GM12878 (cell line): ENCODE measurements around the gene SNN. TPM values are rescaled to one million over a fixed set of nuclear protein-coding genes. Genes with fewer than 3 reads are reported as not detected.

Experiments
- ATF2 ChIP-seq: IDR thresholded peaks from 2 replicates; pipeline ENCODE4 v1.6.1; 2012; ENCODE audit warnings: low read length, inconsistent platforms
- CBX3 ChIP-seq: fragments of 200-600 bp; sonication (generic); IDR thresholded peaks from 2 replicates; pipeline ENCODE4 v1.6.1; 2016; ENCODE audit warnings: low read depth, borderline replicate concordance
- CEBPB ChIP-seq, 2 experiments: fragments of 150-350 bp in 1 of 2; IDR thresholded peaks; 2 replicates each; pipeline ENCODE4 v1.6.1; 2012 to 2014; ENCODE audit warnings: low read depth in 2 of 2, low read length in 2 of 2, borderline replicate concordance in 1 of 2, inconsistent platforms in 1 of 2
- CUX1 ChIP-seq: IDR thresholded peaks from 2 replicates; pipeline ENCODE4 v1.6.1; 2012; ENCODE audit warnings: improper control_type of control experiment, low read depth, low read length; ENCODE audit not compliant: insufficient replicate concordance
- E4F1 ChIP-seq: fragments of 450-650 bp; IDR thresholded peaks from 2 replicates; pipeline ENCODE4 v1.6.1; 2018; ENCODE audit warnings: borderline replicate concordance, mild to moderate bottlenecking; ENCODE audit not compliant: partially characterized antibody
- EED ChIP-seq: sonication (generic); IDR thresholded peaks from 2 replicates; pipeline ENCODE4 v1.6.1; 2016; ENCODE audit warnings: antibody characterized with exemption, low read depth
- EP300 ChIP-seq, 2 experiments: fragments of 150-350 bp in 1 of 2; IDR thresholded peaks; 2 replicates each; pipeline ENCODE4 v1.6.1; 2011 to 2012; ENCODE audit warnings: low read depth in 2 of 2, low read length in 2 of 2, borderline replicate concordance in 1 of 2, improper control_type of control experiment in 1 of 2, inconsistent platforms in 1 of 2; ENCODE audit not compliant: control insufficient read depth in 1 of 2
- FOXM1 ChIP-seq: IDR thresholded peaks from 2 replicates; pipeline ENCODE4 v1.6.1; 2012; ENCODE audit warnings: low read depth, mild to moderate bottlenecking, inconsistent platforms, low read length, moderate library complexity
- LARP7 ChIP-seq: fragments of 450-650 bp; IDR thresholded peaks from 2 replicates; pipeline ENCODE4 v1.6.1; 2017; ENCODE audit warnings: mild to moderate bottlenecking
- PAX5 ChIP-seq: IDR thresholded peaks from 2 replicates; pipeline ENCODE4 v1.6.1; 2011; ENCODE audit warnings: low read depth, low read length, borderline replicate concordance
- RUNX3 ChIP-seq: IDR thresholded peaks from 2 replicates; pipeline ENCODE4 v1.6.1; 2012; ENCODE audit warnings: low read length, inconsistent platforms
- SPI1 ChIP-seq: IDR thresholded peaks from 2 replicates; pipeline ENCODE4 v1.6.1; 2011; ENCODE audit warnings: low read depth, mild to moderate bottlenecking, low read length, moderate library complexity, borderline replicate concordance; ENCODE audit not compliant: insufficient read depth
- ZBED1 ChIP-seq: IDR thresholded peaks from 2 replicates; pipeline ENCODE4 v1.6.1; 2016; ENCODE audit warnings: borderline replicate concordance
- polyA plus RNA-seq, 11 experiments: library from polyadenylated mRNA; depleted of rRNA in 4 of 11; unstranded in 6 of 11; stranded (reverse) in 5 of 11; fragments of >200 nt; fragmentation: Nextera tagmentation in 4 of 11; fragmentation: Illumina TruSeq in 1 of 11; extraction: Ambion mirVana in 4 of 11; extraction: Trizol in 1 of 11; gene quantifications; 1 replicate in 1 of 11; 2 replicates in 10 of 11; pipeline versions ENCODE4 v1.2.1 to v1.2.3, GENCODE V29; 2011 to 2016; ENCODE audit warnings: inconsistent platforms in 2 of 11, missing spikeins in 2 of 11, low read depth in 1 of 11
- total RNA-seq, 4 experiments: library from RNA; depleted of rRNA in 3 of 4; stranded (reverse); fragments of >200 nt in 3 of 4; fragmentation: Illumina TruSeq in 1 of 4; extraction: Trizol in 1 of 4; gene quantifications; 2 replicates each; pipeline versions ENCODE4 v1.2.1 to v1.2.3, GENCODE V29; 2013 to 2021
- TF ChIP-seq, protein P1 (sequence below): fragments of 450-650 bp; IDR thresholded peaks from 2 replicates; pipeline ENCODE4 v1.6.1; 2017; ENCODE audit warnings: low read depth, mild to moderate bottlenecking, moderate library complexity
- TF ChIP-seq, protein P2 (sequence below): fragments of 450-650 bp; conservative IDR thresholded peaks from 2 replicates; pipeline ENCODE4 v1.6.1; 2017; ENCODE audit warnings: mild to moderate bottlenecking, moderate library complexity

Gene SNN
- total and polyA plus RNA-seq, 10 of the 15 experiments (the other 5 are each of a cell fraction or from before 2014, with no cell fraction given) = 2.2 to 43.4 (median 27.8) TPM

DNA sequence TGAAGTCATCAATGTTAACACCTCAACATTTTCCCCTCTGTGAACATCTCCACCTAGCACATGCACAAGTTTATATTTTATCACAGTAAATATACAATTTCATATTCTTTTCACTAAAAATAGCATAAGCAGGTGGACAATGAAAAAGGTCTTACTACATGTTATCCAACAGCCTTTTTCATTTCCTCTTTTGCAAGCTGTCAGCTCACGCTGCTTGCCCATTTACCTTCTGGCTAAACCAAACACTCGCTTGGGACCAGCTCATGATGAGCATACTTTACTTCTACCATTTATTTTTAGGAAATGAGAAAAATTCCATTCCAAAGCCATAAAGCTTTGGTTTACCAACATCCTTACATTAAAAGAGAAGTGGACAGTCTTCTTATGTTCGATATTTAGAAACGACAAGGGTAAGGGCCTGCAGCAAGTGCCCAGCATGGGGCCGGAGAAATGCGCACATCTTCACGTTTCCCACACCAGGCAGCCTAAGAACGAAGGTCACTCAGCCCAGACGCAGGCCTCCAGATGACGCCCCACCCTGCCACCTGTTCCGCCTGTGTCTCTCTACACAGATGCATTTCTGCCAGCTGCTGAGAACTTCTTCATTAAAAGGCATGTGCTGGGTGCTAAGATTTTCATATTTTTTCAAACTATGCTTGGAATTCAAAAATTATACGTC is 13.9 kb downstream of the SNN start (continued):
- TF ChIP-seq CUX1 (no peak), EP300 (IDR thresholded peaks at IDR 0.05; ENCODE audit: borderline replicate concordance in 1 of 2, control insufficient read depth in 1 of 2, low read depth in 2 of 2, low read length in 2 of 2) (peak; percentile 37 to 60; a peak in 3 of 4 replicates), LARP7 (peak; percentile 61; the same call in 1 of the 2 replicates), CEBPB (IDR thresholded peaks at IDR 0.05; ENCODE audit: borderline replicate concordance in 1 of 2, low read depth in 2 of 2, low read length in 2 of 2) (no peak), RUNX3 (peak; percentile 54; the same call in 1 of the 2 replicates), SPI1 (peak; percentile 98), FOXM1 (peak; percentile 57; the same call in 1 of the 2 replicates), EED (peak; percentile 35; the same call in 1 of the 2 replicates), ZBED1 (0 out of 2 replicates have a peak, but pooled peaks have one; percentile 39), PAX5 (0 out of 2 replicates have a peak, but pooled peaks have one; percentile 45), E4F1 (no peak), ATF2 (peak; percentile 37; the same call in 1 of the 2 replicates), CBX3 (no peak)
- TF ChIP-seq, protein P1, sequence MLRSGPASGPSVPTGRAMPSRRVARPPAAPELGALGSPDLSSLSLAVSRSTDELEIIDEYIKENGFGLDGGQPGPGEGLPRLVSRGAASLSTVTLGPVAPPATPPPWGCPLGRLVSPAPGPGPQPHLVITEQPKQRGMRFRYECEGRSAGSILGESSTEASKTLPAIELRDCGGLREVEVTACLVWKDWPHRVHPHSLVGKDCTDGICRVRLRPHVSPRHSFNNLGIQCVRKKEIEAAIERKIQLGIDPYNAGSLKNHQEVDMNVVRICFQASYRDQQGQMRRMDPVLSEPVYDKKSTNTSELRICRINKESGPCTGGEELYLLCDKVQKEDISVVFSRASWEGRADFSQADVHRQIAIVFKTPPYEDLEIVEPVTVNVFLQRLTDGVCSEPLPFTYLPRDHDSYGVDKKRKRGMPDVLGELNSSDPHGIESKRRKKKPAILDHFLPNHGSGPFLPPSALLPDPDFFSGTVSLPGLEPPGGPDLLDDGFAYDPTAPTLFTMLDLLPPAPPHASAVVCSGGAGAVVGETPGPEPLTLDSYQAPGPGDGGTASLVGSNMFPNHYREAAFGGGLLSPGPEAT = peak; percentile 7; the same call in 1 of the 2 replicates
- TF ChIP-seq, protein P2, sequence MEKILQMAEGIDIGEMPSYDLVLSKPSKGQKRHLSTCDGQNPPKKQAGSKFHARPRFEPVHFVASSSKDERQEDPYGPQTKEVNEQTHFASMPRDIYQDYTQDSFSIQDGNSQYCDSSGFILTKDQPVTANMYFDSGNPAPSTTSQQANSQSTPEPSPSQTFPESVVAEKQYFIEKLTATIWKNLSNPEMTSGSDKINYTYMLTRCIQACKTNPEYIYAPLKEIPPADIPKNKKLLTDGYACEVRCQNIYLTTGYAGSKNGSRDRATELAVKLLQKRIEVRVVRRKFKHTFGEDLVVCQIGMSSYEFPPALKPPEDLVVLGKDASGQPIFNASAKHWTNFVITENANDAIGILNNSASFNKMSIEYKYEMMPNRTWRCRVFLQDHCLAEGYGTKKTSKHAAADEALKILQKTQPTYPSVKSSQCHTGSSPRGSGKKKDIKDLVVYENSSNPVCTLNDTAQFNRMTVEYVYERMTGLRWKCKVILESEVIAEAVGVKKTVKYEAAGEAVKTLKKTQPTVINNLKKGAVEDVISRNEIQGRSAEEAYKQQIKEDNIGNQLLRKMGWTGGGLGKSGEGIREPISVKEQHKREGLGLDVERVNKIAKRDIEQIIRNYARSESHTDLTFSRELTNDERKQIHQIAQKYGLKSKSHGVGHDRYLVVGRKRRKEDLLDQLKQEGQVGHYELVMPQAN = peak; percentile 60; the same call in 1 of the 2 replicates
